ENCODE data around the gene LRATD1. TPM values are rescaled to one million over a fixed set of nuclear protein-coding genes. Genes with fewer than 3 reads are reported as not detected.

The LRATD1 gene
- total and polyA plus RNA-seq, 9 of the 15 experiments (the other 6 are each of a cell fraction or from before 2014, with no cell fraction given) = 0.36 to 6.5 (median 2.8) TPM

GRCh38 chr2:14601156-14601770, 31.3 kb upstream of the LRATD1 start:
- Histone ChIP-seq H3K9me1 (ENCODE audit: control insufficient read depth, insufficient read depth, low read length) (no peaks in the 10 kb centered on the region), H3K9ac (ENCODE audit: insufficient read depth in 1 of 2, low read depth in 2 of 2, low read length in 2 of 2) (no peak overlapping the region), H3K4me3 (no peak overlapping the region), H2AFZ (ENCODE audit: low read depth, low read length) (no peak overlapping the region), H3K36me3 (ENCODE audit: control insufficient read depth, insufficient read depth, low read length) (no peaks in the 10 kb centered on the region), H3K4me1 (replicated peaks in 1 of 2; ENCODE audit: control insufficient read depth in 2 of 2, insufficient read depth in 2 of 2, low read length in 2 of 2) (no peaks in the 10 kb centered on the region), H3K4me2 (ENCODE audit: insufficient read depth, low read length) (no peak overlapping the region), H4K20me1 (replicated peaks; ENCODE audit: control insufficient read depth, insufficient read depth, low read length) (no peaks in the 10 kb centered on the region), H3K27ac (ENCODE audit: extremely low read depth, low read depth, low read length) (no peak overlapping the region), H3K27me3 (ENCODE audit: control insufficient read depth in 2 of 2, insufficient read depth in 2 of 2, low read length in 2 of 2) (no peaks in the 10 kb centered on the region), H3K79me2 (ENCODE audit: control insufficient read depth, insufficient read depth, low read length) (no peaks in the 10 kb centered on the region), H3K9me3 (replicated peaks; ENCODE audit: control insufficient read depth, insufficient read depth, low read depth, low read length) (no peaks in the 10 kb centered on the region)
- 0% methylated on average over 2 of the region's 3 CpGs for WGBS (ENCODE audit: insufficient coverage, low coverage, missing lambda C conversion rate)
- FAIRE-seq (no peak), DNase-seq (ENCODE audit: extremely low read depth in 1 of 4, low spot score in 3 of 4) (no peak), ATAC-seq (no peak)
- CTCF ChIA-PET (ENCODE audit: low intra/inter-chr PET ratio) = no interaction called here
- in situ Hi-C loops (cut with MboI) = no loop called here
- POLR2A ChIA-PET = no interaction called here
- no peak for TF ChIP-seq CHCHD3 (CRISPR knock-in tag; IDR thresholded peaks at IDR 0.05)
- TF ChIP-seq PPARD (CRISPR knock-in tag; IDR thresholded peaks at IDR 0.05) = no peak
- no peak for TF ChIP-seq MAZ (CRISPR knock-in tag; conservative IDR thresholded peaks at IDR 0.05 in 1 of 2, IDR thresholded peaks at IDR 0.05 in 1 of 2)
- TF ChIP-seq PYGO2 (tag; IDR thresholded peaks at IDR 0.05) = no peak
- TF ChIP-seq, protein P1, sequence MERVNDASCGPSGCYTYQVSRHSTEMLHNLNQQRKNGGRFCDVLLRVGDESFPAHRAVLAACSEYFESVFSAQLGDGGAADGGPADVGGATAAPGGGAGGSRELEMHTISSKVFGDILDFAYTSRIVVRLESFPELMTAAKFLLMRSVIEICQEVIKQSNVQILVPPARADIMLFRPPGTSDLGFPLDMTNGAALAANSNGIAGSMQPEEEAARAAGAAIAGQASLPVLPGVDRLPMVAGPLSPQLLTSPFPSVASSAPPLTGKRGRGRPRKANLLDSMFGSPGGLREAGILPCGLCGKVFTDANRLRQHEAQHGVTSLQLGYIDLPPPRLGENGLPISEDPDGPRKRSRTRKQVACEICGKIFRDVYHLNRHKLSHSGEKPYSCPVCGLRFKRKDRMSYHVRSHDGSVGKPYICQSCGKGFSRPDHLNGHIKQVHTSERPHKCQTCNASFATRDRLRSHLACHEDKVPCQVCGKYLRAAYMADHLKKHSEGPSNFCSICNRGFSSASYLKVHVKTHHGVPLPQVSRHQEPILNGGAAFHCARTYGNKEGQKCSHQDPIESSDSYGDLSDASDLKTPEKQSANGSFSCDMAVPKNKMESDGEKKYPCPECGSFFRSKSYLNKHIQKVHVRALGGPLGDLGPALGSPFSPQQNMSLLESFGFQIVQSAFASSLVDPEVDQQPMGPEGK (CRISPR knock-in tag; IDR thresholded peaks at IDR 0.05; ENCODE audit: borderline replicate concordance) = no peak
- TF ChIP-seq CXXC5 (CRISPR knock-in tag; IDR thresholded peaks at IDR 0.05) = no peak
- no peak for TF ChIP-seq TAF9B (IDR thresholded peaks at IDR 0.05; ENCODE audit: partially characterized antibody)
- no peak for TF ChIP-seq TAL1 (IDR thresholded peaks at IDR 0.05)
- TF ChIP-seq ZMIZ1 (IDR thresholded peaks at IDR 0.05; ENCODE audit: low read depth in 2 of 2, low read length in 2 of 2) = no peak
- TF ChIP-seq TEAD1 (CRISPR knock-in tag; IDR thresholded peaks at IDR 0.05) = no peak
- no peak for TF ChIP-seq HNRNPLL (IDR thresholded peaks at IDR 0.05; ENCODE audit: low read depth, low read length, poor library complexity, severe bottlenecking)
- TF ChIP-seq GATA2 (CRISPR knock-in tag; IDR thresholded peaks at IDR 0.05) = no peak
- TF ChIP-seq MNT (conservative IDR thresholded peaks at IDR 0.05) = no peak
- intact Hi-C loops (cut with micrococcal nuclease) = no loop called here
- no TSS peak for BruUV-seq (replicated peaks)

All from K562 (cell line).